ENCODE data around the gene INPP5J. TPM values are rescaled to one million over a fixed set of nuclear protein-coding genes. Genes with fewer than 3 reads are reported as not detected.
A peak's percentile ranks its signal among the peaks of the same experiment; 100 is the strongest.

Gene INPP5J
- total and polyA plus RNA-seq, 2 experiments from 2014 or later, result 4.8 to 14.5 TPM

DNA sequence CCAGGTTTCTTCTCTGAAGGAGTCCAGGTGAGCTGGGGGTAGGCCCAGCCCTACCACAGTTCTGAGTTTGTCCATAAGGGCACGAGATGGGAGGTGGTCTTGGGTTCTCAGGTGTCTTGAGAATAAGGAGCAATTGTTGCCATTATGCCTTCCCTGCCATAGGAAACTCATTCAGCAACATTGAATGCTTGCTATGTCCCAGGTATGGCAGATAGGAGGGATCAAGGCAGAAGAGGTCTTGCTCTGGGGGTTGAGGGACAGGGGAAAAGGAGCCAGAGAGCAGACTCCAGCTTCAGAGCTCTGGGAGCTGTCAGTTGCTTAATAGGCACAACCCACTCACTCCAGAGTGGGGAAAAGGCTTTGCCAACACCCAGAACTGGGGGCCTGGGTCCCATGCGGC lies 19.7 kb upstream of the INPP5J start:
- H2AFZ ChIP-seq, result no peak overlapping the region
- H3K4me1 Mint-ChIP-seq, result peaks cover 13% of the 10 kb centered on the region
- H3K4me3 Mint-ChIP-seq, result no peak overlapping the region
- H3K4me3 ChIP-seq, result no peak overlapping the region
- peaks cover 45% of the 10 kb centered on the region for H3K27me3 Mint-ChIP-seq (ENCODE audit: insufficient read depth, low read depth, poor library complexity)
- no peak for TF ChIP-seq STAT1 (IDR thresholded peaks at IDR 0.05; ENCODE audit: unreplicated experiment)
- no peak for TF ChIP-seq POLR2AphosphoS5 (IDR thresholded peaks at IDR 0.05; ENCODE audit: low read depth)
- TF ChIP-seq CREB1 (CRISPR knock-in tag; IDR thresholded peaks at IDR 0.05; ENCODE audit: low read depth), result no peak
- no peak for TF ChIP-seq ZNF114 (CRISPR knock-in tag; IDR thresholded peaks at IDR 0.05)
- TF ChIP-seq, protein P1, sequence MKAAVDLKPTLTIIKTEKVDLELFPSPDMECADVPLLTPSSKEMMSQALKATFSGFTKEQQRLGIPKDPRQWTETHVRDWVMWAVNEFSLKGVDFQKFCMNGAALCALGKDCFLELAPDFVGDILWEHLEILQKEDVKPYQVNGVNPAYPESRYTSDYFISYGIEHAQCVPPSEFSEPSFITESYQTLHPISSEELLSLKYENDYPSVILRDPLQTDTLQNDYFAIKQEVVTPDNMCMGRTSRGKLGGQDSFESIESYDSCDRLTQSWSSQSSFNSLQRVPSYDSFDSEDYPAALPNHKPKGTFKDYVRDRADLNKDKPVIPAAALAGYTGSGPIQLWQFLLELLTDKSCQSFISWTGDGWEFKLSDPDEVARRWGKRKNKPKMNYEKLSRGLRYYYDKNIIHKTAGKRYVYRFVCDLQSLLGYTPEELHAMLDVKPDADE (IDR thresholded peaks at IDR 0.05), result no peak
- ATAC-seq (no peak), DNase-seq (ENCODE audit: low spot score) (no peak)
- H3K4me2 ChIP-seq, result no peak overlapping the region
- no peaks in the 10 kb centered on the region for H3K9me2 ChIP-seq (ENCODE audit: insufficient read depth)
- peaks cover 22% of the 10 kb centered on the region for H3K27me3 ChIP-seq (ENCODE audit: insufficient read depth)
- H3K27ac ChIP-seq (ENCODE audit: low read depth), result no peak overlapping the region
- H3K36me3 ChIP-seq (ENCODE audit: insufficient read depth), result no peaks in the 10 kb centered on the region
- peaks cover 6% of the 10 kb centered on the region; the same call in 1 of the 2 replicates for H4K20me1 ChIP-seq (replicated peaks; ENCODE audit: insufficient read depth)
- no peak overlapping the region for H3K27ac Mint-ChIP-seq
- H3F3A ChIP-seq (replicated peaks; ENCODE audit: low read depth), result peaks cover 17% of the 10 kb centered on the region; the same call in 1 of the 2 replicates
- H3K79me2 ChIP-seq (replicated peaks; ENCODE audit: insufficient read depth), result no peaks in the 10 kb centered on the region
- H3K9me3 Mint-ChIP-seq, result no peaks in the 10 kb centered on the region; the same call in 2 of the 3 replicates
- H3K4me1 ChIP-seq (ENCODE audit: insufficient read depth), result peaks cover 32% of the 10 kb centered on the region
- no peaks in the 10 kb centered on the region for H3K36me3 Mint-ChIP-seq (ENCODE audit: low read depth)

DNA sequence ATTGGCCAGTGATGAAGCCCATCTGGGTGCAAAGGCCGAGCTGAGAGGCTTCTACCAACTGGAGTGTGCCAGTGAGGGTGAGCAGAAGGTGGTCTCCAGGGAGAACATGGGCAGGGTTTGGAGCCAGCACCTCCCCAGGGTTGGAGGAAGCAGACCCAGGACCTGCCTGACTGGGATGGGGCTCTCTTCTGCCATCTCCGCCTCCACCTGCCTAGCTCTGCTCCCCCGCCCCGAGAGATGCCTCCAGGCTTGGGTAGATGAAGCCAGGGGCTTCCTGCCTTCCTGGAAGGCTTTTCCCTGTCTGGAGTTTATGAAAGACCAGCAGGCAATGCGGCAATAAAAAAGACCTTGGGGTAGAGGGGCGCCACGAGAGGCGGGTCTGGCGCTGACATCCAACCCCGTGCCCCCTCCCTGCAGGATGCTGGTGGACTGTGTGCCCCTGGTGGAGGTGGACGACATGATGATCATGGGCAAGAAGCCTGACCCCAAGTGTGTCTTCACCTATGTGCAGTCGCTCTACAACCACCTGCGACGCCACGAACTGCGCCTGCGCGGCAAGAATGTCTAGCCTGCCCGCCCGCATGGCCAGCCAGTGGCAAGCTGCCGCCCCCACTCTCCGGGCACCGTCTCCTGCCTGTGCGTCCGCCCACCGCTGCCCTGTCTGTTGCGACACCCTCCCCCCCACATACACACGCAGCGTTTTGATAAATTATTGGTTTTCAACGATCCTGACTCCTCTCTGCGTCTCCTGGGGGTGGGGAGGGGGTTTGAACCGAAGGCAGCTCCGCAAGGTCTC lies 18.7 kb upstream of the INPP5J start:
- Histone ChIP-seq H3K4me1 (ENCODE audit: insufficient read depth) (peaks cover 28% of the 10 kb centered on the region), H3F3A (replicated peaks; ENCODE audit: low read depth) (peaks cover 13% of the 10 kb centered on the region; the same call in 1 of the 2 replicates), H3K27me3 (ENCODE audit: insufficient read depth) (peaks cover 22% of the 10 kb centered on the region), H3K4me3 (no peak overlapping the region), H3K79me2 (replicated peaks; ENCODE audit: insufficient read depth) (no peaks in the 10 kb centered on the region), H3K27ac (ENCODE audit: low read depth) (no peak overlapping the region), H4K20me1 (replicated peaks; ENCODE audit: insufficient read depth) (peaks cover 6% of the 10 kb centered on the region; the same call in 1 of the 2 replicates), H2AFZ (no peak overlapping the region), H3K9me2 (ENCODE audit: insufficient read depth) (no peaks in the 10 kb centered on the region), H3K36me3 (ENCODE audit: insufficient read depth) (no peaks in the 10 kb centered on the region), H3K4me2 (no peak overlapping the region; the same call in 1 of the 2 replicates)
- Mint-ChIP-seq H3K27me3 (ENCODE audit: insufficient read depth, low read depth, poor library complexity) (peaks cover 45% of the 10 kb centered on the region), H3K4me3 (peak overlapping the region; percentile 12; the same call in 1 of the 3 replicates), H3K36me3 (ENCODE audit: low read depth) (no peaks in the 10 kb centered on the region), H3K9me3 (no peaks in the 10 kb centered on the region; the same call in 2 of the 3 replicates), H3K27ac (no peak overlapping the region), H3K4me1 (peaks cover 9% of the 10 kb centered on the region)
- DNase-seq (ENCODE audit: low spot score) (no peak), ATAC-seq (no peak)
- TF ChIP-seq ZNF331 (CRISPR knock-in tag; IDR thresholded peaks at IDR 0.05; ENCODE audit: low read depth) (no peak), ZNF114 (CRISPR knock-in tag; IDR thresholded peaks at IDR 0.05) (no peak), EZH2phosphoT487 (IDR thresholded peaks at IDR 0.05; ENCODE audit: unreplicated experiment) (no peak), JUNB (IDR thresholded peaks at IDR 0.05; ENCODE audit: unreplicated experiment) (no peak), EZH2 (IDR thresholded peaks at IDR 0.05; ENCODE audit: low read depth, unreplicated experiment) (no peak)
- TF ChIP-seq, protein P2, sequence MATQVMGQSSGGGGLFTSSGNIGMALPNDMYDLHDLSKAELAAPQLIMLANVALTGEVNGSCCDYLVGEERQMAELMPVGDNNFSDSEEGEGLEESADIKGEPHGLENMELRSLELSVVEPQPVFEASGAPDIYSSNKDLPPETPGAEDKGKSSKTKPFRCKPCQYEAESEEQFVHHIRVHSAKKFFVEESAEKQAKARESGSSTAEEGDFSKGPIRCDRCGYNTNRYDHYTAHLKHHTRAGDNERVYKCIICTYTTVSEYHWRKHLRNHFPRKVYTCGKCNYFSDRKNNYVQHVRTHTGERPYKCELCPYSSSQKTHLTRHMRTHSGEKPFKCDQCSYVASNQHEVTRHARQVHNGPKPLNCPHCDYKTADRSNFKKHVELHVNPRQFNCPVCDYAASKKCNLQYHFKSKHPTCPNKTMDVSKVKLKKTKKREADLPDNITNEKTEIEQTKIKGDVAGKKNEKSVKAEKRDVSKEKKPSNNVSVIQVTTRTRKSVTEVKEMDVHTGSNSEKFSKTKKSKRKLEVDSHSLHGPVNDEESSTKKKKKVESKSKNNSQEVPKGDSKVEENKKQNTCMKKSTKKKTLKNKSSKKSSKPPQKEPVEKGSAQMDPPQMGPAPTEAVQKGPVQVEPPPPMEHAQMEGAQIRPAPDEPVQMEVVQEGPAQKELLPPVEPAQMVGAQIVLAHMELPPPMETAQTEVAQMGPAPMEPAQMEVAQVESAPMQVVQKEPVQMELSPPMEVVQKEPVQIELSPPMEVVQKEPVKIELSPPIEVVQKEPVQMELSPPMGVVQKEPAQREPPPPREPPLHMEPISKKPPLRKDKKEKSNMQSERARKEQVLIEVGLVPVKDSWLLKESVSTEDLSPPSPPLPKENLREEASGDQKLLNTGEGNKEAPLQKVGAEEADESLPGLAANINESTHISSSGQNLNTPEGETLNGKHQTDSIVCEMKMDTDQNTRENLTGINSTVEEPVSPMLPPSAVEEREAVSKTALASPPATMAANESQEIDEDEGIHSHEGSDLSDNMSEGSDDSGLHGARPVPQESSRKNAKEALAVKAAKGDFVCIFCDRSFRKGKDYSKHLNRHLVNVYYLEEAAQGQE (IDR thresholded peaks at IDR 0.05; ENCODE audit: unreplicated experiment), result no peak
- TF ChIP-seq, protein P3, sequence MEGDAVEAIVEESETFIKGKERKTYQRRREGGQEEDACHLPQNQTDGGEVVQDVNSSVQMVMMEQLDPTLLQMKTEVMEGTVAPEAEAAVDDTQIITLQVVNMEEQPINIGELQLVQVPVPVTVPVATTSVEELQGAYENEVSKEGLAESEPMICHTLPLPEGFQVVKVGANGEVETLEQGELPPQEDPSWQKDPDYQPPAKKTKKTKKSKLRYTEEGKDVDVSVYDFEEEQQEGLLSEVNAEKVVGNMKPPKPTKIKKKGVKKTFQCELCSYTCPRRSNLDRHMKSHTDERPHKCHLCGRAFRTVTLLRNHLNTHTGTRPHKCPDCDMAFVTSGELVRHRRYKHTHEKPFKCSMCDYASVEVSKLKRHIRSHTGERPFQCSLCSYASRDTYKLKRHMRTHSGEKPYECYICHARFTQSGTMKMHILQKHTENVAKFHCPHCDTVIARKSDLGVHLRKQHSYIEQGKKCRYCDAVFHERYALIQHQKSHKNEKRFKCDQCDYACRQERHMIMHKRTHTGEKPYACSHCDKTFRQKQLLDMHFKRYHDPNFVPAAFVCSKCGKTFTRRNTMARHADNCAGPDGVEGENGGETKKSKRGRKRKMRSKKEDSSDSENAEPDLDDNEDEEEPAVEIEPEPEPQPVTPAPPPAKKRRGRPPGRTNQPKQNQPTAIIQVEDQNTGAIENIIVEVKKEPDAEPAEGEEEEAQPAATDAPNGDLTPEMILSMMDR (conservative IDR thresholded peaks at IDR 0.05; ENCODE audit: low read depth in 2 of 2), result no peak

All from GM23338 (cell line).